HepG2 (cell line): ENCODE measurements around the gene BTF3L4. TPM values are rescaled to one million over a fixed set of nuclear protein-coding genes. Genes with fewer than 3 reads are reported as not detected.

Source experiments
- ARNT2 ChIP-seq: sonication (generic); formaldehyde crosslinking; IDR thresholded peaks from 2 replicates; pipeline ENCODE4 v1.8.0; 2022; ENCODE audit warnings: mild to moderate bottlenecking, low read depth, missing genetic modification reagents, moderate library complexity
- CHD4 ChIP-seq: fragments of 200-600 bp; sonication (generic); IDR thresholded peaks from 2 replicates; pipeline ENCODE4 v1.7.0; 2017; ENCODE audit warnings: mild to moderate bottlenecking, low read length, borderline replicate concordance
- FLYWCH1 ChIP-seq: sonication (generic); formaldehyde crosslinking; IDR thresholded peaks from 2 replicates; pipeline ENCODE4 v1.8.1; 2023; ENCODE audit warnings: mild to moderate bottlenecking, missing genetic modification reagents
- FOXJ3 ChIP-seq: sonication (generic); formaldehyde crosslinking; IDR thresholded peaks from 2 replicates; pipeline ENCODE4 v1.4.0; 2020; ENCODE audit warnings: missing genetic modification reagents, mild to moderate bottlenecking, borderline replicate concordance
- HNRNPLL ChIP-seq: fragments of 200-400 bp; formaldehyde crosslinking; IDR thresholded peaks from 2 replicates; pipeline ENCODE4 v1.6.1; 2017; ENCODE audit warnings: mild to moderate bottlenecking, low read depth, low read length; ENCODE audit not compliant: poor library complexity, severe bottlenecking
- HNRNPUL1 ChIP-seq: fragments of 200-400 bp; formaldehyde crosslinking; IDR thresholded peaks from 2 replicates; pipeline ENCODE4 v1.6.1; 2017; ENCODE audit warnings: low read depth, mild to moderate bottlenecking, low read length, moderate library complexity
- HOXA3 ChIP-seq: sonication (generic); formaldehyde crosslinking; IDR thresholded peaks from 2 replicates; pipeline ENCODE4 v1.5.0; 2020; ENCODE audit warnings: missing genetic modification reagents
- KDM4B ChIP-seq: sonication (generic); formaldehyde crosslinking; IDR thresholded peaks from 2 replicates; pipeline ENCODE4 v1.4.0; 2020; ENCODE audit warnings: missing genetic modification reagents
- NCOR1 ChIP-seq: fragments of 200-600 bp; sonication (generic); IDR thresholded peaks from 2 replicates; pipeline ENCODE4 v1.7.0; 2017; ENCODE audit warnings: antibody characterized with exemption, low read length, borderline replicate concordance
- RBFOX2 ChIP-seq: fragments of 200-400 bp; formaldehyde crosslinking; IDR thresholded peaks from 2 replicates; pipeline ENCODE4 v1.6.1; 2017; ENCODE audit warnings: low read depth, mild to moderate bottlenecking, low read length
- RFX1 ChIP-seq: fragments of 450-650 bp; IDR thresholded peaks from 2 replicates; pipeline ENCODE4 v1.6.1; 2017
- SMC3 ChIP-seq: IDR thresholded peaks from 2 replicates; pipeline ENCODE4 v1.6.1; 2011; ENCODE audit warnings: low read length, improper control_type of control experiment
- STAT5B ChIP-seq: sonication (generic); formaldehyde crosslinking; IDR thresholded peaks from 2 replicates; pipeline ENCODE4 v1.4.0; 2020; ENCODE audit warnings: missing genetic modification reagents
- SUZ12 ChIP-seq: fragments of 150-350 bp; IDR thresholded peaks from 2 replicates; pipeline ENCODE4 v1.6.1; 2014; ENCODE audit warnings: low read depth, low read length
- ZMAT3 ChIP-seq: sonication (generic); formaldehyde crosslinking; conservative IDR thresholded peaks from 2 replicates; pipeline ENCODE4 v1.7.0; 2021; ENCODE audit warnings: missing genetic modification reagents
- ZNF232 ChIP-seq: sonication (generic); formaldehyde crosslinking; IDR thresholded peaks from 2 replicates; pipeline ENCODE4 v1.4.0; 2020; ENCODE audit warnings: missing genetic modification reagents, borderline replicate concordance
- ZNF256 ChIP-seq: sonication (generic); formaldehyde crosslinking; conservative IDR thresholded peaks from 2 replicates; pipeline ENCODE4 v1.4.0; 2020; ENCODE audit warnings: missing genetic modification reagents
- ZNF263 ChIP-seq: sonication (generic); formaldehyde crosslinking; IDR thresholded peaks from 2 replicates; pipeline ENCODE4 v1.4.0; 2020; ENCODE audit warnings: missing genetic modification reagents
- ZNF510 ChIP-seq: sonication (generic); formaldehyde crosslinking; IDR thresholded peaks from 2 replicates; pipeline ENCODE4 v1.4.0; 2020; ENCODE audit warnings: low read depth, mild to moderate bottlenecking, missing genetic modification reagents
- ZNF570 ChIP-seq: sonication (generic); formaldehyde crosslinking; IDR thresholded peaks from 2 replicates; pipeline ENCODE4 v1.4.0; 2020; ENCODE audit warnings: mild to moderate bottlenecking, missing genetic modification reagents, borderline replicate concordance
- ZNF737 ChIP-seq: sonication (generic); formaldehyde crosslinking; IDR thresholded peaks from 2 replicates; pipeline ENCODE4 v1.5.0; 2020; ENCODE audit warnings: missing genetic modification reagents, mild to moderate bottlenecking, borderline replicate concordance
- ZNF850 ChIP-seq: sonication (generic); formaldehyde crosslinking; conservative IDR thresholded peaks from 2 replicates; pipeline ENCODE4 v1.9.0; 2021; ENCODE audit warnings: mild to moderate bottlenecking, missing genetic modification reagents
- ZSCAN20 ChIP-seq: sonication (generic); formaldehyde crosslinking; IDR thresholded peaks from 2 replicates; pipeline ENCODE4 v1.4.0; 2020; ENCODE audit warnings: missing genetic modification reagents, mild to moderate bottlenecking, borderline replicate concordance
- polyA plus RNA-seq, 8 experiments: library from polyadenylated mRNA; depleted of rRNA in 3 of 8; stranded (reverse) in 7 of 8; unstranded in 1 of 8; fragments of >200 nt; fragmentation: Illumina TruSeq in 4 of 8; extraction: Trizol in 4 of 8; gene quantifications; 2 replicates each; pipeline versions ENCODE4 v1.2.1 to v1.2.3, GENCODE V29; 2011 to 2016; ENCODE audit warnings: low read depth in 4 of 8, missing spikeins in 1 of 8, mixed read lengths in 1 of 8; ENCODE audit not compliant: insufficient read depth in 1 of 8
- total RNA-seq, 5 experiments: library from RNA; depleted of rRNA; stranded (reverse); fragments of >200 nt; fragmentation: Illumina TruSeq; extraction: Trizol; gene quantifications; 2 replicates each; pipeline ENCODE4 v1.2.3, GENCODE V29; 2016; ENCODE audit warnings: low read depth in 1 of 5
- TF ChIP-seq, protein P1 (sequence below): sonication (generic); formaldehyde crosslinking; IDR thresholded peaks from 2 replicates; pipeline ENCODE4 v1.8.0; 2022; ENCODE audit warnings: missing genetic modification reagents, mild to moderate bottlenecking, moderate library complexity, borderline replicate concordance
- TF ChIP-seq, protein P2 (sequence below): sonication (generic); formaldehyde crosslinking; conservative IDR thresholded peaks from 2 replicates; pipeline ENCODE4 v1.4.0; 2020; ENCODE audit warnings: missing genetic modification reagents
- TF ChIP-seq, protein P3 (sequence below): sonication (generic); formaldehyde crosslinking; IDR thresholded peaks from 2 replicates; pipeline ENCODE4 v1.9.0; 2021; ENCODE audit warnings: missing genetic modification reagents, borderline replicate concordance

BTF3L4 gene
- total and polyA plus RNA-seq, 2 of the 13 experiments (the other 11 are each of a cell fraction or from before 2014, with no cell fraction given) = 59.0 to 74.3 TPM

DNA sequence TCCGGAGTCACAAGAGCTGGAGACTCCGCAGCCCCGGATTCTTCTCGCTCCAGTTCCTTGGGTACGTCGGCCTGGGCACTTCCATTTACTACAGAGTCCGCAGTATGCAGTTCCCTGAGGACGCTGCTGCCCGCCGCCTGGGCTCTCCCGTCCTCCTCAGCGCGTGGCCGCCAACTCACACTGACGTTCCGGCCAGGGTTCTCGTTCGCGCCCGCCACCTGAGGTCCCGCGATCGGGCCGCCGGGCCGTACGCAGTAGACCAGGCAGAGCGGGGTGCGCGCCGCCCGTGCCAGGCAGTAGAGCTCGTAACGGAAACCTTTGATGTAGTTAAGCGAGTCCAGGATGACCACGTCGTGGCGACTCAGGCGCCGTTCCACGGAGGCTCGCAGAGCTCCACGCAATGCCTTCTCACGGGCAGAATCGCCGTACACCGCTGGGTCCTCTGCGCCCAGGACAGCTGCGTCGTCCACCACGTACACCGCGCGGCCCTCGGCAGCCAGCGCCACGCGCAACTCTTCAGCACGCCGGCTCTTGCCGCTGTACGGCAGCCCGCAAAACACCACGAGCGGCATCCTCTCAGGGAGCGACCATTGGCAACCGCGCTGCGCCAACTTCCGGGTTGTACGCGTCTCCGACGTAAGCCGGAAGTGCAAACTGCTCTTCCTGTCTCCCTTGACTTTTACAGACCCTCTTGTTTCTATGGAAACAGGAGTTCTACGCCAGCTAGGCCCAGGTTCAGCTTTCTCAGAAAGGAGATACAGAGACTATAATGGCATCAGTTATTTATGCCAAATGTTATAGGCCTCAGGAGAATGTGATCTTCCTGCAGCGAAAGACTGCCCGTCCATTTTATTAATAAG lies 22.7 kb upstream of the BTF3L4 start, which contains the start of gene KTI12 (continued):
- TF ChIP-seq ZSCAN20 (CRISPR knock-in tag) (0 out of 2 replicates have a peak, but pooled peaks have one; percentile 37), ZNF232 (CRISPR knock-in tag) (peak; percentile 87), SMC3 (no peak), ZNF256 (CRISPR knock-in tag) (0 out of 2 replicates have a peak, but pooled peaks have one; percentile 69), RFX1 (peak; percentile 69), STAT5B (CRISPR knock-in tag) (no peak), ZNF570 (0 out of 2 replicates have a peak, but pooled peaks have one; percentile 54), HNRNPLL (peak; percentile 69), HNRNPUL1 (no peak), SUZ12 (no peak), ZNF263 (CRISPR knock-in tag) (peak; percentile 55; the same call in 1 of the 2 replicates), CHD4 (no peak), ZNF510 (CRISPR knock-in tag) (no peak), NCOR1 (no peak), FLYWCH1 (CRISPR knock-in tag) (no peak), ZMAT3 (CRISPR knock-in tag) (peak; percentile 89), RBFOX2 (peak; percentile 91), KDM4B (no peak), ZNF850 (CRISPR knock-in tag) (no peak), ARNT2 (CRISPR knock-in tag) (peak; percentile 44; the same call in 1 of the 2 replicates), HOXA3 (CRISPR knock-in tag) (peak; percentile 84), FOXJ3 (CRISPR knock-in tag) (no peak), ZNF737 (CRISPR knock-in tag) (peak; percentile 58; the same call in 1 of the 2 replicates)
- TF ChIP-seq, protein P1, sequence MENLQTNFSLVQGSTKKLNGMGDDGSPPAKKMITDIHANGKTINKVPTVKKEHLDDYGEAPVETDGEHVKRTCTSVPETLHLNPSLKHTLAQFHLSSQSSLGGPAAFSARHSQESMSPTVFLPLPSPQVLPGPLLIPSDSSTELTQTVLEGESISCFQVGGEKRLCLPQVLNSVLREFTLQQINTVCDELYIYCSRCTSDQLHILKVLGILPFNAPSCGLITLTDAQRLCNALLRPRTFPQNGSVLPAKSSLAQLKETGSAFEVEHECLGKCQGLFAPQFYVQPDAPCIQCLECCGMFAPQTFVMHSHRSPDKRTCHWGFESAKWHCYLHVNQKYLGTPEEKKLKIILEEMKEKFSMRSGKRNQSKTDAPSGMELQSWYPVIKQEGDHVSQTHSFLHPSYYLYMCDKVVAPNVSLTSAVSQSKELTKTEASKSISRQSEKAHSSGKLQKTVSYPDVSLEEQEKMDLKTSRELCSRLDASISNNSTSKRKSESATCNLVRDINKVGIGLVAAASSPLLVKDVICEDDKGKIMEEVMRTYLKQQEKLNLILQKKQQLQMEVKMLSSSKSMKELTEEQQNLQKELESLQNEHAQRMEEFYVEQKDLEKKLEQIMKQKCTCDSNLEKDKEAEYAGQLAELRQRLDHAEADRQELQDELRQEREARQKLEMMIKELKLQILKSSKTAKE (CRISPR knock-in tag) = no peak
- TF ChIP-seq, protein P2, sequence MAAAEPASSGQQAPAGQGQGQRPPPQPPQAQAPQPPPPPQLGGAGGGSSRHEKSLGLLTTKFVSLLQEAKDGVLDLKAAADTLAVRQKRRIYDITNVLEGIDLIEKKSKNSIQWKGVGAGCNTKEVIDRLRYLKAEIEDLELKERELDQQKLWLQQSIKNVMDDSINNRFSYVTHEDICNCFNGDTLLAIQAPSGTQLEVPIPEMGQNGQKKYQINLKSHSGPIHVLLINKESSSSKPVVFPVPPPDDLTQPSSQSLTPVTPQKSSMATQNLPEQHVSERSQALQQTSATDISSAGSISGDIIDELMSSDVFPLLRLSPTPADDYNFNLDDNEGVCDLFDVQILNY (CRISPR knock-in tag) = 0 out of 2 replicates have a peak, but pooled peaks have one; percentile 51
- TF ChIP-seq, protein P3, sequence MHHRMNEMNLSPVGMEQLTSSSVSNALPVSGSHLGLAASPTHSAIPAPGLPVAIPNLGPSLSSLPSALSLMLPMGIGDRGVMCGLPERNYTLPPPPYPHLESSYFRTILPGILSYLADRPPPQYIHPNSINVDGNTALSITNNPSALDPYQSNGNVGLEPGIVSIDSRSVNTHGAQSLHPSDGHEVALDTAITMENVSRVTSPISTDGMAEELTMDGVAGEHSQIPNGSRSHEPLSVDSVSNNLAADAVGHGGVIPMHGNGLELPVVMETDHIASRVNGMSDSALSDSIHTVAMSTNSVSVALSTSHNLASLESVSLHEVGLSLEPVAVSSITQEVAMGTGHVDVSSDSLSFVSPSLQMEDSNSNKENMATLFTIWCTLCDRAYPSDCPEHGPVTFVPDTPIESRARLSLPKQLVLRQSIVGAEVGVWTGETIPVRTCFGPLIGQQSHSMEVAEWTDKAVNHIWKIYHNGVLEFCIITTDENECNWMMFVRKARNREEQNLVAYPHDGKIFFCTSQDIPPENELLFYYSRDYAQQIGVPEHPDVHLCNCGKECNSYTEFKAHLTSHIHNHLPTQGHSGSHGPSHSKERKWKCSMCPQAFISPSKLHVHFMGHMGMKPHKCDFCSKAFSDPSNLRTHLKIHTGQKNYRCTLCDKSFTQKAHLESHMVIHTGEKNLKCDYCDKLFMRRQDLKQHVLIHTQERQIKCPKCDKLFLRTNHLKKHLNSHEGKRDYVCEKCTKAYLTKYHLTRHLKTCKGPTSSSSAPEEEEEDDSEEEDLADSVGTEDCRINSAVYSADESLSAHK (CRISPR knock-in tag) = no peak
